ENCODE measurements around the gene TBC1D32.

Gene TBC1D32

GRCh38 chr6:121142093-121142492, 192.2 kb downstream of the TBC1D32 start:
- DNase-seq (ENCODE audit: low read depth), result no peak
- TF ChIP-seq CTCF (conservative IDR thresholded peaks at IDR 0.05; ENCODE audit: low read depth, low read length), result no peak

GRCh38 chr6:121135425-121135824, 198.9 kb downstream of the TBC1D32 start:
- no peak for TF ChIP-seq CTCF (conservative IDR thresholded peaks at IDR 0.05; ENCODE audit: low read depth, low read length)
- H3K4me3 ChIP-seq (ENCODE audit: low read depth, low read length), result no peak overlapping the region
- DNase-seq (ENCODE audit: low read depth), result no peak

More at GRCh38 chr6:121142093-121142492, 192.2 kb downstream of the TBC1D32 start:
- no peak overlapping the region for H3K4me3 ChIP-seq (ENCODE audit: low read depth, low read length)

- no peak for DNase-seq (ENCODE audit: low read depth)
- no peak for TF ChIP-seq CTCF (conservative IDR thresholded peaks at IDR 0.05; ENCODE audit: low read depth, low read length)
- no peak overlapping the region for H3K4me3 ChIP-seq (ENCODE audit: low read depth, low read length)
These were observed 199.4 kb downstream of the TBC1D32 start for GRCh38 chr6:121134922-121135321.

GRCh38 chr6:121124600-121124999, 209.7 kb downstream of the TBC1D32 start:
- TF ChIP-seq CTCF (conservative IDR thresholded peaks at IDR 0.05; ENCODE audit: low read depth, low read length), result no peak
- no peak for DNase-seq (ENCODE audit: low read depth)
- H3K4me3 ChIP-seq (ENCODE audit: low read depth, low read length), result no peak overlapping the region

- no peak for TF ChIP-seq CTCF (conservative IDR thresholded peaks at IDR 0.05; ENCODE audit: low read depth, low read length)
- no peak for DNase-seq (ENCODE audit: low read depth)
- H3K4me3 ChIP-seq (ENCODE audit: low read depth, low read length), result no peak overlapping the region
These were observed 221.9 kb downstream of the TBC1D32 start for GRCh38 chr6:121112356-121112755.

- TF ChIP-seq CTCF (conservative IDR thresholded peaks at IDR 0.05; ENCODE audit: low read depth, low read length), result no peak
- DNase-seq (ENCODE audit: low read depth), result no peak
- no peak overlapping the region for H3K4me3 ChIP-seq (ENCODE audit: low read depth, low read length)
These were observed 223.5 kb downstream of the TBC1D32 start for GRCh38 chr6:121110733-121111132.

GRCh38 chr6:121106962-121107361, 227.3 kb downstream of the TBC1D32 start:
- no peak for TF ChIP-seq CTCF (conservative IDR thresholded peaks at IDR 0.05; ENCODE audit: low read depth, low read length)
- DNase-seq (ENCODE audit: low read depth), result no peak
- no peak overlapping the region for H3K4me3 ChIP-seq (ENCODE audit: low read depth, low read length)

Data from choroid plexus epithelial cell (primary cell).